A673 (cell line): Measurements from ENCODE around the gene HNMT. TPM values are rescaled to one million over a fixed set of nuclear protein-coding genes. Genes with fewer than 3 reads are reported as not detected.

ENCODE experiments used
- BruUV-seq: library from RNA; stranded (reverse); fragments of 400-500 nt; replicated peaks from 2 replicates; lab custom pipeline; 2021; lab: Mats Ljungman, UMichigan
- CTCF ChIA-PET: fragments of 300-600 bp; sonication (Branson Sonifier 250); formaldehyde crosslinking; loops from one replicate; lab custom pipeline; 2022; ENCODE audit warnings: antibody characterized with exemption; lab: Charles Lee
- POLR2A ChIA-PET: fragments of 300-600 bp; sonication (Branson Sonifier 250); formaldehyde crosslinking; loops from one replicate; lab custom pipeline; 2022; ENCODE audit warnings: antibody characterized with exemption; ENCODE audit not compliant: low non-redundant PET; lab: Charles Lee
- DNase-seq: peaks from one replicate; pipeline ENCODE4 v3.0.0-alpha.2; 2015; ENCODE audit warnings: low spot score
- H3K27ac ChIP-seq: fragments of 200-600 bp; sonication (generic); 2 replicates; pipeline ENCODE4 v1.5.1; 2016; ENCODE audit warnings: mixed run types, low read depth, mild to moderate bottlenecking, mixed read lengths, antibody characterized with exemption, low read length; ENCODE audit not compliant: poor library complexity, severe bottlenecking
- H3K27me3 ChIP-seq: fragments of 200-600 bp; sonication (generic); replicated peaks from 2 replicates; pipeline ENCODE4 v1.6.1; 2017; ENCODE audit warnings: mixed run types, low read depth, mild to moderate bottlenecking, mixed read lengths, antibody characterized with exemption, low read length; ENCODE audit not compliant: insufficient read depth, poor library complexity
- H3K36me3 ChIP-seq: fragments of 200-600 bp; sonication (generic); 2 replicates; pipeline ENCODE4 v1.6.1; 2016; ENCODE audit warnings: mixed run types, mild to moderate bottlenecking, mixed read lengths, antibody characterized with exemption, low read length; ENCODE audit not compliant: insufficient read depth, poor library complexity, severe bottlenecking
- H3K4me1 ChIP-seq: fragments of 200-600 bp; sonication (generic); 2 replicates; pipeline ENCODE4 v1.6.1; 2017; ENCODE audit warnings: mixed run types, mild to moderate bottlenecking, mixed read lengths, antibody characterized with exemption, low read length; ENCODE audit not compliant: insufficient read depth, poor library complexity, severe bottlenecking
- H3K4me3 ChIP-seq: fragments of 200-600 bp; sonication (generic); 2 replicates; pipeline ENCODE4 v1.5.1; 2016; ENCODE audit warnings: low read depth, mixed run types, mild to moderate bottlenecking, mixed read lengths, low read length; ENCODE audit not compliant: poor library complexity, severe bottlenecking
- H3K9me3 ChIP-seq: fragments of 200-600 bp; sonication (generic); 2 replicates; pipeline ENCODE4 v1.6.1; 2016; ENCODE audit warnings: mixed run types, low read depth, mild to moderate bottlenecking, mixed read lengths, antibody characterized with exemption, low read length; ENCODE audit not compliant: poor library complexity, severe bottlenecking
- EZH2 ChIP-seq: fragments of 200-600 bp; sonication (generic); IDR thresholded peaks from 2 replicates; pipeline ENCODE4 v1.6.1; 2017; ENCODE audit warnings: borderline replicate concordance, low read depth, mild to moderate bottlenecking, mixed read lengths, antibody characterized with exemption, low read length; ENCODE audit not compliant: poor library complexity, severe bottlenecking
- intact Hi-C: fragments of 100-400 bp; cut with micrococcal nuclease; formaldehyde crosslinking; loops from one replicate; pipeline ENCODE4 v1.10.0; 2022; ENCODE audit not compliant: unreplicated experiment
- total RNA-seq: library from RNA; stranded (reverse); gene quantifications from 2 replicates; pipeline ENCODE4 v1.2.3, GENCODE V29; 2021
- TF ChIP-seq, protein P1 (sequence below): fragments of 300-800, 200-600 bp; sonication (generic); conservative IDR thresholded peaks from 2 replicates; pipeline ENCODE4 v1.5.1; 2017; ENCODE audit warnings: low read depth, mild to moderate bottlenecking, antibody characterized with exemption, low read length, moderate library complexity, mixed read lengths

Gene HNMT
- total RNA-seq, 1 experiment from 2014 or later: 0.82 TPM

- H3K27me3 ChIP-seq: no peaks in the 10 kb centered on the region
- ChIA-PET POLR2A (no interaction called here), CTCF (no interaction called here)
- H3K36me3 ChIP-seq: no peaks in the 10 kb centered on the region
- intact Hi-C loops: no loop called here
- H3K27ac ChIP-seq: no peak overlapping the region
- no peaks in the 10 kb centered on the region for H3K4me1 ChIP-seq
- BruUV-seq: no TSS peak
- DNase-seq: no peak
- no peak overlapping the region for H3K4me3 ChIP-seq
- no peaks in the 10 kb centered on the region for H3K9me3 ChIP-seq
- no peak for TF ChIP-seq EZH2
- TF ChIP-seq, protein P1, sequence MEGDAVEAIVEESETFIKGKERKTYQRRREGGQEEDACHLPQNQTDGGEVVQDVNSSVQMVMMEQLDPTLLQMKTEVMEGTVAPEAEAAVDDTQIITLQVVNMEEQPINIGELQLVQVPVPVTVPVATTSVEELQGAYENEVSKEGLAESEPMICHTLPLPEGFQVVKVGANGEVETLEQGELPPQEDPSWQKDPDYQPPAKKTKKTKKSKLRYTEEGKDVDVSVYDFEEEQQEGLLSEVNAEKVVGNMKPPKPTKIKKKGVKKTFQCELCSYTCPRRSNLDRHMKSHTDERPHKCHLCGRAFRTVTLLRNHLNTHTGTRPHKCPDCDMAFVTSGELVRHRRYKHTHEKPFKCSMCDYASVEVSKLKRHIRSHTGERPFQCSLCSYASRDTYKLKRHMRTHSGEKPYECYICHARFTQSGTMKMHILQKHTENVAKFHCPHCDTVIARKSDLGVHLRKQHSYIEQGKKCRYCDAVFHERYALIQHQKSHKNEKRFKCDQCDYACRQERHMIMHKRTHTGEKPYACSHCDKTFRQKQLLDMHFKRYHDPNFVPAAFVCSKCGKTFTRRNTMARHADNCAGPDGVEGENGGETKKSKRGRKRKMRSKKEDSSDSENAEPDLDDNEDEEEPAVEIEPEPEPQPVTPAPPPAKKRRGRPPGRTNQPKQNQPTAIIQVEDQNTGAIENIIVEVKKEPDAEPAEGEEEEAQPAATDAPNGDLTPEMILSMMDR: no peak
Measured at GRCh38 chr2:137981112-137981656, 16.9 kb downstream of the HNMT start.

DNA sequence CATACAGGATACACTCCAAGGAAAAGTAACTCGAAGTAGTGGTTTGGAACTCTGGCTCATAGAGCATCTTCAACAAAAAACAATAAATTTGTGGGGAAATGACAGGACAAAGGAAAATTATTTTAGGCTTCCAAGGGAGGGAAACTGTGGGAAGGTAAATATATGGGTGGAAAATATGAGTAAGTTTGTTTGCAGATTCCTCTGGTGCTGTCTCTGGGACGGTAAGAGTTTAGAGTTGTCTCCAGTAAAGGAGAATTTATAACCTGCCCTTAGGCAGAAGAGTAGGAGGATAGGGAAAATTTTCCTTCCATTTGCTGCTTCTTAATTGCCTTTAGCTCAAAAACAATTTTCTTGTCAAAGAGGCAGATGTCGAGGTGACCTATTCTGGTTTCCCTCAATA, 19.3 kb downstream of the HNMT start:
- no peak for TF ChIP-seq EZH2
- TF ChIP-seq, protein P1: no peak
- no TSS peak for BruUV-seq
- ChIA-PET CTCF (interaction anchor here (0.6 kb wide), 1 partner anchor 171 kb away, joined by 3 read pairs; no protein-coding TSS in a partner anchor), POLR2A (no interaction called here)
- no peak overlapping the region for H3K4me3 ChIP-seq
- no peaks in the 10 kb centered on the region for H3K9me3 ChIP-seq
- no peaks in the 10 kb centered on the region for H3K4me1 ChIP-seq
- intact Hi-C loops: no loop called here
- no peak overlapping the region for H3K27ac ChIP-seq
- no peaks in the 10 kb centered on the region for H3K27me3 ChIP-seq
- no peaks in the 10 kb centered on the region for H3K36me3 ChIP-seq
- DNase-seq: no peak

- ChIA-PET CTCF (no interaction called here), POLR2A (no interaction called here)
- H3K4me1 ChIP-seq: no peaks in the 10 kb centered on the region
- no peak overlapping the region for H3K27ac ChIP-seq
- BruUV-seq: no TSS peak
- no peaks in the 10 kb centered on the region for H3K36me3 ChIP-seq
- no peak for DNase-seq
- no peaks in the 10 kb centered on the region for H3K9me3 ChIP-seq
- no peak for TF ChIP-seq EZH2
- TF ChIP-seq, protein P1: no peak
- intact Hi-C loops: no loop called here
- no peaks in the 10 kb centered on the region for H3K27me3 ChIP-seq
- no peak overlapping the region for H3K4me3 ChIP-seq
Measured at GRCh38 chr2:137986268-137986667, 22.0 kb downstream of the HNMT start.
